ENCODE data around the gene CAPN15. TPM values are rescaled to one million over a fixed set of nuclear protein-coding genes. Genes with fewer than 3 reads are reported as not detected.

The CAPN15 gene
- 33.5 and 52.9 TPM in 2 replicates for total RNA-seq

DNA sequence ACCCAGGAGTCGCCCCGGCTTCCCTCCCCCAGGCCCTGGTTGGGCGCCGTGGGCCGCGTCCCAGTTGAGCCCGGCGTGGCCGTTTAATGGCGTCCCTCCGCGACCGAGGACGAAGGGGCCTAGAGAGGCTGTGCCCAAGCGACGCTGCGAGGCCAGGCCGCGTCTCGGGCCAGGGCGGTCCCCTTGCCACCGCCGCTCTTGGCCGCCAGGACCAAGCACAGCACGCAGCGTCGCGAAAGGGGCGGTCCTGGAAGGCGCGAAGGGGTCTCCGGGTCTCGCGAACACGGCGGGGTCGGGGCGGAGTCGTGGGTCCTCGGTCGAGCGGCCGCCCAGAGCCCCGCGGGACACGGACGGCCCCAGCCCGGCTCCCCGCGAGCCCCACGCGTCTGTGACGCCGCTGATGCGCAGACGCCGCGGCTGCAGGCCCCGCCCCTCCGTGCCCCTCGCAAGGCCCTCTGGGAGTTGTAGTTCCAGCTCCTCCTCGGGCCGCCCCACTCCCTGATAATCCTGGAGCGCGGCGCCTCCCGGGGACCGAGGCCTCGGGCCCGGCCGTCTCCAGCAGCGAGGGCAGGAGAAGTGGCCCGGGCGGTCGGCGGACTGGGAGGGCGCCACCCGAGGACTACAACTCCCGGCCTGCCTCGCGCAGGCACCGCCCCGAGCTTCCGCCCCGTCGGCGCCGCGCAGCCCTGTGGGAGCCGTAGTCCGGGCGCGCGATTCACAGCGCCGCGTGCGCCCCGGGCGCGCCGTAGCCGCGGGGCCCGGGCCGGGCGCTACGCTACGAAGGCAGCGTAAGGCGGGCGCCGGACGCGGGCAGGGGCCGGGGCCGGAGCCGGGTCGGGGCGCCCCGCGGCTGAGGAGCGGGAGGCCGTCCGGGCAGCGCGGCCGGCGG lies at the start of gene CAPN15:
CAPN15 (plus strand) TSS at position 698 of the 889 bp plus-strand sequence. CDS start 19,127 bp downstream, outside the sequence.

DNA sequence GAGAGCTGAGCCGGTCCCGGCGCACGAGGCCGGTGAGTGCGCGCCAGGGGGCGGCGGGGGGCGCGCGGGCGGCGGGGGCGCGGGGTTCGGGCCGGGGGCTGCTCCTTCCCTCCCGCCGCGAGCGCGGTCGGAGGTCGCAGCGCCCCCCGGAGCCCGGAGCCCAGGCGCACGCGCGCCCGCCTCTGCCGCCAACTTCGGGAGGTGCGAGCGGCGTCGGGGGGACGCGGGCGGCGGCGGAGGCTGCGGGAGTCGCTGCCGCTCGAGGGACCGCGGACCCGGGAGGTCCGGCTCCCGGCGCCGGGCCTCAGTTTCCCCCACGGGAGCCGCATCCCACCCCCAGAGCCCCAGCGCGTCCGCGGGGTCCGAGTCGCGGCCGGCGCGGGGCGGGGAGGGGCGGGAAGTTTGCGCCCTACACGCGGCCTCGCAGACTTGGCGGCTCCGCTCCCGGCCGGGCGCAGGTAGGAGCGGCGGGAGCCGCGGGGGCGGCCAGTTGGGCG lies 32.7 kb downstream of the CAPN15 start, which contains the start of gene PRR35:
PRR35 (plus strand) TSS at position 191 of the 497 bp plus-strand sequence. CDS start 2,901 bp downstream, outside the sequence.

DNA sequence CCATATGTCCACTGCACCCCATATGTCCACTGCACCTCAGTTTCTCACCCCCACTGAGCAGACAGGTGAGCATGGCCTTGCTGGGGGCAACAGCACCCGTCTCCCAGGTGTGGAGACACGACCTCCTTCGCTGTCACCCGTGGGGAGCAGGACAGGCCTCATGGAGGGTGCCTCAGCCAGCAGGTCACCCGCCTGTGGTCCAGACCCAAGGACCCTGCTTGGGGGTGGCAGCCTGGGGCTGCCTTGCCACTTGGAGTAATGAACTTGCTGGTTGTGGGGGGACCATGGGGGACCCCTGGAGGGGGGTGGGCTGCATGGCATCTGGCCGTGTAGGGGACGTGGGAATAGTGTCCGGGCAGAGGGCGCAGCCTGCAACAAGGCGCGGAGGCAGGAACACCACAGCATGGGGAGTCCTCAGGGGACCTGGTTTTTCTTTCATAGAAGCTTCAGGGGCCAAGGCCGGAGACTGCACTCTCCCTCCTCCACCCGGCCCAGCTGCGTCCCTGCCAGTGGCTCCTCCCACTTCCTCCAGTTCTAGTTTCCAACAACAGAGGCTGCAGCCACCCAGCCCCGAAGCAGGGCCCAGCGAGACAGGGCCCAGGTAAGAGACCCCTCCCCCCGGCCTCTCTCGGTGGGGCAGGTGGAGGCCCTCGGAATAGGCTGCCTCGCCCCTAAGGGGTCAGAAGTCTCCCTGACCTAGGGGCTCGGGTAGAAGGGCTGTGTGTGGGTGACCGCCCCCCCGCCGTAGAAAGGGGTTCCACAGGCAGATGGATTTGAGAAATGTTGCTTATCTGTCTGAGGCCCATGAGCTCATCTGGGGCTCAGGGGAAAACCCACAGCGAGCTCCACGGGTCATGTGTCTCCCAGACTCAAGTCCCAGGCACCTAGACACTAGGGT lies 39.2 kb downstream of the CAPN15 start, which contains the start of gene NHLRC4:
NHLRC4 (plus strand) TSS at position 531 of the 898 bp plus-strand sequence. CDS start 1,043 bp downstream, outside the sequence.

GRCh38 chr16:569445-570254 lies 42.1 kb downstream of the CAPN15 start, which contains the start of gene PIGQ:
PIGQ (plus strand) TSS chr16:569968; CDS start chr16:574075, 4,107 bp downstream.

DNA sequence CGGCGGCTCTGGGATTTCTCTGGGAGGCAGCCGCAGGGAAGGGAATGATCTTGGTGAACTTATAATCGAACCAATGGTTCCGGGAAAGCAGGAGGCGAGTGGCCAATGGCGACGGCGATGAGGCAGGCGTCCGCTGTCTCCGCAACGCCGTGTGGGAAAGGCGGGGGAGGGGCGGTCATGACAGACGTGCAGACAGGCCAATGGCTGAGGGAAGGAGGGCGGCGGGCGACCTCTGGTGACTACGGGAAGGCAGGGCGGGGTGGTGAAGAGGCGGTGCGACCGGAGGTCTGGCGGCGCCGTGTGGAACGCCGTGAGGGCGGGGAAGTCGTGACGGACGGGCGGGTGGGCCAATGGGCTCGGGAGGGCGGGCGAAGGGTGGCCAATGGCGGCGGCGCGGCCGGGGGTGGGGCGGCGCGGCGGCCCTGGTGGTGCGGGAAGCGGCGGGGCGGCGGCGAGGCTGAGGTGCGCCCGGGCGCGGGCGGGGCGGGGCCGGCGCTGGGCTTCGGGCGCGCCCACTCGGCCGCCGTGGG lies 62.2 kb downstream of the CAPN15 start, which contains the start of gene RAB40C:
RAB40C (plus strand) TSS at position 409 of the 530 bp plus-strand sequence. CDS start 226 bp downstream, outside the sequence.

Other genes with a start within 250 kb of the CAPN15 start
- 0.73 and 0.99 TPM in 2 replicates for gene ARHGDIG, start 247.1 kb upstream of the CAPN15 start, total RNA-seq
- not detected in 2 replicates for gene PDIA2, start 244.5 kb upstream of the CAPN15 start, total RNA-seq
- gene AXIN1, start 175.0 kb upstream of the CAPN15 start, total RNA-seq, result 15.4 and 29.3 TPM in 2 replicates
- gene MRPL28, start 157.2 kb upstream of the CAPN15 start, total RNA-seq, result 75.9 and 105 TPM in 2 replicates
- gene PGAP6, start 145.7 kb upstream of the CAPN15 start, total RNA-seq, result 50.9 and 88.8 TPM in 2 replicates
- 56.7 and 109 TPM in 2 replicates for gene NME4, start 130.5 kb upstream of the CAPN15 start, total RNA-seq
- gene DECR2, start 125.8 kb upstream of the CAPN15 start, total RNA-seq, result 17.9 and 43.8 TPM in 2 replicates
- gene RAB11FIP3, start 102.1 kb upstream of the CAPN15 start, total RNA-seq, result 20.8 and 30.6 TPM in 2 replicates
- not detected in 2 replicates for gene PRR35, start 32.7 kb downstream of the CAPN15 start, total RNA-seq
- 3.1 and 4.7 TPM in 2 replicates for gene NHLRC4, start 39.3 kb downstream of the CAPN15 start, total RNA-seq
- gene PIGQ, start 42.3 kb downstream of the CAPN15 start, total RNA-seq, result 32.3 and 38.7 TPM in 2 replicates
- 13.2 and 17.4 TPM in 2 replicates for gene RAB40C, start 62.4 kb downstream of the CAPN15 start, total RNA-seq
- gene WFIKKN1, start 103.3 kb downstream of the CAPN15 start, total RNA-seq, result 0.29 and 0.50 TPM in 2 replicates
- gene METTL26, start 108.6 kb downstream of the CAPN15 start, total RNA-seq, result 91.2 and 122 TPM in 2 replicates
- gene MCRIP2, start 114.1 kb downstream of the CAPN15 start, total RNA-seq, result 11.8 and 20.3 TPM in 2 replicates
- gene WDR90, start 121.7 kb downstream of the CAPN15 start, total RNA-seq, result 9.4 and 16.3 TPM in 2 replicates
- 51.6 and 57.7 TPM in 2 replicates for gene RHOT2, start 140.4 kb downstream of the CAPN15 start, total RNA-seq
- 4.8 and 9.4 TPM in 2 replicates for gene RHBDL1, start 148.0 kb downstream of the CAPN15 start, total RNA-seq
- 126 and 174 TPM in 2 replicates for gene STUB1, start 152.7 kb downstream of the CAPN15 start, total RNA-seq
- gene JMJD8, start 156.6 kb downstream of the CAPN15 start, total RNA-seq, result 31.0 and 55.1 TPM in 2 replicates
- 8.3 and 10.3 TPM in 2 replicates for gene WDR24, start 162.7 kb downstream of the CAPN15 start, total RNA-seq
- 0.17 and 0.29 TPM in 2 replicates for gene FBXL16, start 178.1 kb downstream of the CAPN15 start, total RNA-seq
- 57.7 and 136 TPM in 2 replicates for gene METRN, start 187.4 kb downstream of the CAPN15 start, total RNA-seq
- gene ANTKMT, start 193.4 kb downstream of the CAPN15 start, total RNA-seq, result 31.3 and 37.1 TPM in 2 replicates
- gene CCDC78, start 198.7 kb downstream of the CAPN15 start, total RNA-seq, result 1.6 and 3.8 TPM in 2 replicates
- 16.4 and 21.5 TPM in 2 replicates for gene HAGHL, start 199.4 kb downstream of the CAPN15 start, total RNA-seq
- gene CIAO3, start 213.3 kb downstream of the CAPN15 start, total RNA-seq, result 27.3 and 44.3 TPM in 2 replicates
- 0.17 TPM in 1 of 2 replicates, not detected in the other for gene MSLN, start 233.0 kb downstream of the CAPN15 start, total RNA-seq